GM21447 (cell line): ENCODE results near the gene MAPKAPK2.
"Not testable (repeated sequence)": the region's sequence is repeated elsewhere in the genome, so short reads cannot be mapped to it uniquely, and the experiment has no call there.

Source experiments
- ATAC-seq: cut with Tn5 transposase; IDR thresholded peaks from one replicate; pipeline ENCODE4 v1.9.1; 2021; ENCODE audit not compliant: unreplicated experiment

Gene MAPKAPK2

DNA sequence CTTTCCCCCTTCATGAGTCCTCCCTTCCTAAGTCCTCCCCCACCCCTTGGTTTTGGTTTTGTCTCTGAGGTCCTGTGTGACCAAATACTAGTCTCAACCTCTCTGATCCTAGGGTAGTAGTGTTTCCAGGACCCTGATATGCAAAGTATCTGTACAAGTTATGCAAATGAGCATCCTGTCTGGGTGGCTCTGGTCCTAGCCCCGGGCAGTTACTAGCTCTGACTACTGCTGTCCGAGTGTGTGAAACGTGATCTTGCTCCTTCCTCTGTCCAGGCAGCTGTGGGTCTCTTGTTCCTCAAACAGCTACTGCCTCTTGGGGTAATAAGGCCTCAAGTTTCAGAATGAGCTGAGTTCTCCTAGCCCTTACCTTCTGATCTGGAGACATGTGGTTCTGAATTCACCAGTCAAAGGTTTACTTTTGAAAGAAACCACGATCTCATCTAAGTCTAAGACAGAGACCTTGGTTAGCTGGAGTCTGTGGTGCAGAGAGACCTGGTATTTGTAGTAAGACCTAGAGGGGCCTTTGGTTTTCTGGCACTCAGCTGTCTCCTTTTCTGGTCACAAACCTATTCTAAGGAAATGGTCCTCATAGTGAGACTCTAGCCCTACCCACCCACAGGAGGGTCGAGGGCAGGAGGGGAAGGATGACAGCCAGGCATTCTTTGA is 54.8 kb downstream of the MAPKAPK2 start:
- peak; percentile 77 for ATAC-seq

DNA sequence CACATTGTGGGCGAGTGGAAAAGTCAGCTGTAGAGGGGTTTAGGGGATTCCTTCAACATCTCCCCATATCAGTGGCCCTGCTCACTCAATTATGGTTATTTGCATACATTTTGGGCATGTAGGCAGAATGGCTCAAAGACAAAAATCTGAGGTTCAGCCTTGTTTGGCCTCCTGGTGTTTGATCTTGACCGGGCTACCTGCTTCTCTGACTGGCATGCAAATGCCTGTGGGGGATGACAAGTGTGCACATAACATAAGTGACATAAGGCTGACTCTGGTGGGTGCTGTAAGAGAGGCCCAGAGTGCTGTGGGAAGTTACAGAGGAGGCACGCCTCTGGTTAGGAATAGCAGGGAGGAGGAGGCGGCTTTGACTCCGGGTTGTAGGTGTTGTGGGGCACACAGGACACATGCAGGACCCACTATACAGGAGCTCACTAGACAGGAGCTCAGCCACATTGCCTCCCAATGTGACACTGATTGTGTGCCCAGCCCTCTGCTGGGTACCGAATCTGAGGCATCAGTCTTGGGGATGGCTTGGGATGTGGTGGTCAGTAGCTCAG is 56.5 kb downstream of the MAPKAPK2 start:
- ATAC-seq, result no peak

DNA sequence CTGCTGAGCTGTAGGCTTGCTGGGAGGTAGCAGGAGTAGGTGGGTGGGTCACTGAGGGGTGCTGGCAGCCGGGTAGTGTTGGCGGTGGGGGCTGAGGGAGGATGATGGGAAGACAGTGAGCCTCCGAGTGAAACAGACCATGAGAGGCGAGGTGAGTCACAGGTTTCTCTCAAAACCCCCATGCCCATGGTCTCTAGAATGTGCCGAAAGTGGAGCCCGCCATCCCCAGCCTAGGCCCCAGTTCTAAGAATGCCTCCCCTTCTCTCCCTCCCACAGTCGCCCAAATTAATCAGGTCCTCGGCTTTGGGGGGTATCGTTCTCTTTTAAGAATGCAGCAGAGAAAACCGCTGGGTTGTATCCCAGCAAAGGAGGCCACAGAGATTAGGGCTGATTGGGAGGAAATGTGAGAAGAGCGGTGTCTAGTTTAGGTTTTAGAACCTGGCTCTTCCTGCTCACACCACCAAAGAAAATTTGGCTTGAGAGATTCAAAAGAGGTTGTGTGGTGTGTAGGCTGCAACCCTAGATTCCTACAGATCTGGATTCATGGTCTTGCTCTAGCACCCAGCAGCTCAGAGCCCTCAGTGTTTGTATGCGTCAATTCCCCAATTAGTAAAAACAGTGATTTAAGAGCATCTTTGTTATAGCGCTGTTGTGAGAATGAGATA is 58.1 kb downstream of the MAPKAPK2 start:
- no peak for ATAC-seq

DNA sequence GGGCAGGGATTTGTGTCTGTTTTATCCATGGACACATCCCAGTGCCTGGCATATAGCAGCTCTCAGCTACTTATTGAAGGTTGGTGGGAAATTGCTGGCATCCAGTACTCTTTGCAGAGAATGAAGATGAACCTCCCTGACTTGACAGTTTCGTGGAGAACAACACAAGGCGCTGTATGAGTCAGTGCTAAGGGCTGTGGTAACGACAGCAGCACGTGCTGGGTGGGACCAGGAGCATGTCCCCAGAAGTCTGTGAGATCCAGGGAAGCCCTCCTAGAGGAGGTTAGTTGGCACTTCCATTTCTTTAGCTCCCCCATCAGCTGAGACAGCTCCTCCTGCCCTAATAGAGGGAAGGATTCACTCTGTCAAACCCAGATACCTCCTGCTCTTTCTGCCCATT is 60.0 kb downstream of the MAPKAPK2 start:
- ATAC-seq, result no peak

DNA sequence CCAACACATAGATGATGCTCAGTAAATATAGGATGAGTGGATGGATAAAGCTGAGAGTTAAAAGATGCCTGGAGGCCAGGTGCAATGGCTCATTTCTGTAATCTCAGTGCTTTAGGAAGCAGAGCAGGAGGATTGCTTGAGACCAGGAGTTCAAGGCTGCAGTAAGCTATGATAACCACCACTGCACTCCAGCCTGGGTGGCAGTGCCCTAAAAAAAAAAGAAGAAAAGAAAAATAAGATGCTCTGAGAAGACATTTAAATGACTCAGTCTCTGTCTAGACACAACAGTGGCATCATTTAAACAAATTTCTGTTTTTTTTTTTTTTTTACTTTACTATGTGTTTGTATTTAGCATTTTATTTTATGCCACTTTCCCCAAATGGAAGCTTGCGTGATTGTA is 60.6 kb downstream of the MAPKAPK2 start:
- ATAC-seq, result no peak

DNA sequence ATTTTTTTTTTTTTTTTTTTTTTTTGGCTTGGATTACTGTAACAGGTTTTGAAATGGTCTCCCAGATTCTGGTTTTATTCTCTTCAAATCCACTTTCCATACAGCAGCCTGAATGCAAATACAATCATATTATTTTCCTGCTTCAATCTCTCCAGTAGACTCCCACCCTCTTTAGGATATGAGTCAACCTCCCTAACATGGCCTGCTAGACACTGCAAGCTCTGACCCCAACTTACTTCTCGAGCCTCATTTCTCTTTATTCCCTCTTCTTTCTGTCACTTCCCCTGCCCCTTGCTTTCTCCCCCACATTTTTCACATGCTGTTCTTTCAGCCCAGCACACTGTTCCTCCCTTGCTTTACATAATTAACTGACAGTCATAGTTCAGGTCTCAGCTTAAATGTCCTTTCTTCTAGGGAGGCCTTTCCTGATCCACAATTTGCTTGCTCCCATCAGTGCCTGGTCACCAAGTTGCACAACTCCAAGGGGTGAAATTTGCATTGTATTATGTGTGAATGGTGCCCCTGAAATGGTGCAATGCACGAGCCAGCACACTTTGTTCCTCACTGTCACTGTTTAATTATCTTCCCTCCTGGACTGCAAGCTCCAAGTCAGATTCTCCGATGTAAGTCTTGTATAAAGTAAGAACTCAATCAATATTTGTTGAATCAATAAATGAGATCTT is 63.8 kb downstream of the MAPKAPK2 start:
- ATAC-seq, result no peak

DNA sequence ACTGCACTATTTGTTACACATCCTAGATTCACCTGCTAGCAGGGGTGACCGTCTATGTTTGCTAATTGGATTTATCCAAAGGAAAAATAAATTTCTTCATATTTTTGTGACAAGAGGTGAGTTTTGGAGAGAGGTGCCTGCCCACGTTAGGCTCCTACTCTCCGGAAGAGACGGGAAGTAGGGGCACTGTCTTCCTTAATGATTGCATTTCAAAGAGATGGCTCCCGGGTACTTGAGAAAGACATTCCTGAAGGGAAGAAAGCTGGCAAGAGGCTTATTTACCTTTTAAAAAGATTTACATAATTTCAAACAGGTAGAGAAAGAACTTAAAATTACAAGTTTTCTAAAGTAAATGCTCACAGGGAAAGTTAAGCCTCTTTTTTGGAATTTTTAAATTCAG is 67.2 kb downstream of the MAPKAPK2 start:
- ATAC-seq, result no peak

DNA sequence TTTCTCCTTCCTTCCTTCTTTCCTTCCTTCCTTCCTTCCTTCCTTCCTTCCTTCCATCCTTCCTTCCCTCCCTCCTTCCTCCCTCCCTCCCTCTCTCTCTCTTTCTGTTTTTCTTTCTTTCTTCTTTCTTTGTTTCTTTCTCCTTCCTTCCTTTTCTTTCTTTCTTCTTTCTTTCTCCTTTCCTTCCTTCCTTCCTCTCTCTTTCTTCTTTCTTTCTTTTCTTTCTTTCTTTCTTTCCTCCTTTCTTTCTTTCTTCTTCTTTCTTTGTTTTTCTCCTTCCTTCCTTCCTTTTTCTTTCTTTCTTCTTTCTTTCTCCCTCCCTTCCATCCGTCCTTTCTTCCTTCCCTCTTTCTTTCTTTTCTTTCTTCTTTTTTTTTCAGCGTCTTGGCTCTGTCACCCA is 67.8 kb downstream of the MAPKAPK2 start:
- ATAC-seq, result no peak

DNA sequence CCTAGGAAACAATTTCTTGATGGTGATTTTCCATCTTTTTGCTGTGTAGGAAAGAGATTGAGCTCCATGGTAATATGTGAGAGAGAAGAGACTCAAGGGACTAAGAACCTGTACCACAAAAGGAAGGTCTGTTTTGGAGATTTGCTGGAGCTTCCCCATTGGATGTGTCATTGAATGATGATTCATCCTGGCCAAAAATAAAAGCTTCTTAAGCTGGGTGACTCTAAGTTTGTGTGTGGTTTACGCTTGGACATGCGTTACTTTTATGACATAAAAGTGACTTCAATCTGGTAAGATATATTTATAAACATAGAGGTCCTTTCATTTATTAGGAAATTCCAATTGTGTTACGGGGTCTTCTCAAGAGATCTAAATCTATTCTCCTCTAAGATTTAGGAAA is 68.4 kb downstream of the MAPKAPK2 start:
- no peak for ATAC-seq

DNA sequence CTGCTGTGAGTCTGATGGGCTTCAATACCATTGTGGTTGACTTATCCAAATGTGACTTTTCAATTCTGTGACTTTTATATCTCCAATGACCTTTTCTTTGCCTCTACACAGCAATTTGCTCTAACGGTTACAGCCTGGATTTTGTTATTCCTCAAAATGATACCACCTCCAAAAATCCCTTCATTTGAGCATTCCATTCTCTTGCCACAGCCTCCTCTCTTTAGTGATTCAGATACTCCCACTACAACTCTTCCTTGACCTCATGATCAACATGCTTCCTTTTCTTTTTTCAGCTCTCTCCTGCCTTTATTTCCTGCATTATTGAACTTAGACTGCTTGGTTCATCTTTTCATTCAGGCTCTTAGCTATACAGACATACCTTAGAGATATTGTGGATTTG is 69.3 kb downstream of the MAPKAPK2 start:
- ATAC-seq, result no peak

DNA sequence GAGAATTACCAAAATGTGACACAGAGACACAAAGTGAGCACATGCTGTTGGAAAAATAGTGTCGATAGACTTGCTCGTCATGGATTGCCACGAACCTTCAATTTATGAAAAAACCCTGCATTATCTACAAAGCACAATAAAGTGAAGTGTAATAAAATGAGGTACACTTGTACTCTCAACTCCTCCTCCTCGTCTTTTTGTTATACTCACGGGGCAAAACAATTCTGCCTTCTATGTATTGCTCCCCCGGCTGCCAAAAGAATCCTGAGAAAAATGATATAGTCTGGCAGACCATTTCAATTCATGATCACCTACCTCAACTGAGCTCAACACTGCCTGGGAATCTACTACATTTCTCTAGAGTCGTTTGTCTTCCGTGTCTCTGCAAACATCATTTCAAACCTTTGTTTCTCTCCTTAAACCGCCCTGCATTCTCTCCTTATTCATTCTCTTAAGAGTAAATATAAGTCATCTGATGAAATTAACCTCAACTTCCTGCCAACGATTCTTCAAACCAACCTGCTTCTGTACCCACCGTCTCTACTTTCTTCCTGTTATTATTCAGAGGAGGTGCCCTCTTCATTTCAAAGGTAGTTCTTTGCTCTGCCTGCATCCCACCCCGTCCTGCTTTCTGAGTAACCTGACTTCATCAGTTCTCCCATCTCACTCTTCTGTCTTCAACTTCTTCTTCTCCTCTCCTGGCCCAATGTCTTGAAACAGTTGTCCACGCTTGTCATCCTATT is 73.0 kb downstream of the MAPKAPK2 start:
- no peak for ATAC-seq

DNA sequence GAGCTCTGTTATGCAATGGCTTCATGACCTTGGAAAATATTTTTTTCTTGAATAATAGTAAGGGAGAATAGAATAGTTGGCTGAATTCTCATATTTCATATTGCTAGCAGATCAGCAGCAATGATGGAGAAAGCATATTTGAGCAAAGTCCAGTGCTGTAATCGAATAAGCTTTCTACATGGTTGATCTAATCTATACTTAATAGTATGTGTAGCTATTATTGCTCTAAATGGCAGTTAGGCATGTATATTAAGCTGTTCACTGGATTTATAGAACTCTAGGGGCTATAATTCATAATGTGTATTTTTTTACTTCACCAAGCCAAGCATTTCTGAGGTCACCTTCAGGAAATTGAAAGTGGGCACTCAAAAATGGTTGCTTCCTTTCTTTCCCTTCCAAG is 75.9 kb downstream of the MAPKAPK2 start:
- no peak for ATAC-seq

DNA sequence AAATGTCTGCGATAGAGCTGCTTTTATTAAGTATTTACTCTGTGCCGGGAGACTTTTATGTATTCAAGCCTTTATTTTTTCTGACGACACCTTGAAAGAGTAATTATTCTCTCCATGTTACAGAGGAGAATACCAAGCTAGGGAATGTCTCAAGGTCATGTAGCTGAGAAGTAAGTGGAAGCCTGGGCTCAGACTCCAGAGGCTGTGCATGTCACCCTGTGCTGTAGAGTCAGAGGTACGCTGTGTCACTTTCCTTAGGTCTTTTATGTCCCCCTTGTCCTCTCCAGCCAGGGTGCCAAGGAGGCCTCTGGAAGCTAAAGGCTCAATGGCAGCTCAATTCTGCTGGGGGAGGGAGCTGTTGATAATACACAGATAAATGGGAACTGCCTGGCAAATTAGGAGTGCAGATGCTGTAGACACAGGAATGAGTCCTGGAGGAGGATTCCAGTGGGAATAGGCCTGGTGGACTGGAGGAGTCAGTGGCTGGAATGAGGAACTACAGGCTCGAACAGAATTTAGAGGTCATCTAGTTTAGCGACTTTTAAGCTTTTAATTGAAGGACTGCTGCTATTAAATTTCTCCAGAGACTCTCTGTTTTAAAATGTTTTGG is 76.6 kb downstream of the MAPKAPK2 start:
- no peak for ATAC-seq

DNA sequence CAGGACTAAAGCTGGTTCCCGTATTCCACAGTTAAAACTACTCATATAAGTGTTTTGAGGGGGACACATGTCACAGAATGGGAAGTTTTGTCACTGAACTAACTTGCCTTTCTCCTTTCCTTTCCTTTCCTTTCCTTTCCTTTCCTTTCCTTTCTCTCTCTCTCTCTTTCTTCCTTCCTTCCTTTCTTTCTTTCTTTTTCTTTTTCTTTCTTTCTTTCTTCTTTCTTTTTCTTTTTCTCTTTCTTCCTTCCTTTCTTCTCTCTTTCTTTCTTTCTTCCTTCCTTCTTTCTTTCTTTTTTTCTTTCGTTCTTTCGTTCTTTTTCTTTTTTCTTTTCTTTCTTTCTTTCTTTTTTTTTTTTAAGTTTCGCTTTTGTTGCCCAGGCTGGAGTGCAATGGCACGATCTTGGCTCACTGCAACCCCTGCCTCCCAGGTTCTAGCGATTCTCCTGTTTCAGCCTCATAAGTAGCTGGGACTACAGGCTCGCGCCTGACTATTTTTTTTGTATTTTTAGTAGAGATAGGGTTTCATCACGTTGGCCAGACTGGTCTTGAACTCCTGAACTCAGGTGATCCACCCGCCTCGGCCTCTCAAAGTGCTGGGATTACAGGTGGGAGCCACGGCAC is 78.1 kb downstream of the MAPKAPK2 start:
- ATAC-seq, result not testable (repeated sequence)

DNA sequence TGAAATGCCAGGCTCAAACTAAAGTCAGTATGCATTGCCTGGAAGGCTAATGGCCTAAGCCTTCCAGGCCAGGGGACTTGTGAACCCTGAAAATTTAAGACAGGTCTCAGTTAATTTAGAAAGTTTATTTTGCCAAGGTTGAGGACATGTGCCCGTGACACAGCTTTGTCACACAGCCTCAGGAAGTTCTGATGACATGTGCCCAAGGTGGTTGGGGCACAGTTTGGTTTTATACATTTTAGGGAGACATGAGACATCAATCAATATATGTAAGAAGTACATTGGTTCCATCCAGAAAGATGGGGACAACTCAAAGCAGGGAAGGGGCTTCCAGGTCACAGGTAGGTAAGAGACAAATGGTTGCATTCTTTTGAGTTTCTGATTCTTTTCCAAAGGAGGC is 81.1 kb downstream of the MAPKAPK2 start:
- ATAC-seq, result not testable (repeated sequence)

DNA sequence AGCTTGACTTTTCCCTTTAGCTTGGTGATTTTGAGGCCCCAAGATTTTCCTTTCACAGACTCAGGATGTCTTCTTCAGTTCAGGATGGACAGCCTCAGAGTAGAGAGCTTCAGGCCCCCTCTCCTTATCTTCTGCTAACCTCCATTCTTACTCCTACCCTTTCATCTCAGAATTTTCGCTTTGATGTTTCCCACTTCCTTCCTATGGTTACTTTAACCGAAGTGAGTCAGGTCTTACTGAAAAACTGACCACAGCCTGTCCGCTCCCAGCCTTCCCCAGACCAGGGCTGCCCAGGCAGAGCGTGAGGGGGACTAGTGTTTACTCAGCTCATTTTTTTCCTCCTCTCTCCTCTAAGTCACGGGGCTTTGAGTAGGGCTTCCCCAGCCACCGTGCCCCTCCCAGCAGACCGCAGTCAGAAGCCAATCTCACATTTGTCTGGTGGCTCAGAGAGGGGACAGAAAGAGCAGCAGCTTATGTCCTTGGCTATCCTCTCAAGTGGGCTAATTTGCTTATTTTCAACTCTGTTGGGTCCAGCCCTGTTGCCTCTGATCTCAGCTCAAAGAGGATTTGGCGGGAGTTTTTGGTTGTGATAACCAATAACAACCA is 81.6 kb downstream of the MAPKAPK2 start:
- peak; percentile 45 for ATAC-seq

DNA sequence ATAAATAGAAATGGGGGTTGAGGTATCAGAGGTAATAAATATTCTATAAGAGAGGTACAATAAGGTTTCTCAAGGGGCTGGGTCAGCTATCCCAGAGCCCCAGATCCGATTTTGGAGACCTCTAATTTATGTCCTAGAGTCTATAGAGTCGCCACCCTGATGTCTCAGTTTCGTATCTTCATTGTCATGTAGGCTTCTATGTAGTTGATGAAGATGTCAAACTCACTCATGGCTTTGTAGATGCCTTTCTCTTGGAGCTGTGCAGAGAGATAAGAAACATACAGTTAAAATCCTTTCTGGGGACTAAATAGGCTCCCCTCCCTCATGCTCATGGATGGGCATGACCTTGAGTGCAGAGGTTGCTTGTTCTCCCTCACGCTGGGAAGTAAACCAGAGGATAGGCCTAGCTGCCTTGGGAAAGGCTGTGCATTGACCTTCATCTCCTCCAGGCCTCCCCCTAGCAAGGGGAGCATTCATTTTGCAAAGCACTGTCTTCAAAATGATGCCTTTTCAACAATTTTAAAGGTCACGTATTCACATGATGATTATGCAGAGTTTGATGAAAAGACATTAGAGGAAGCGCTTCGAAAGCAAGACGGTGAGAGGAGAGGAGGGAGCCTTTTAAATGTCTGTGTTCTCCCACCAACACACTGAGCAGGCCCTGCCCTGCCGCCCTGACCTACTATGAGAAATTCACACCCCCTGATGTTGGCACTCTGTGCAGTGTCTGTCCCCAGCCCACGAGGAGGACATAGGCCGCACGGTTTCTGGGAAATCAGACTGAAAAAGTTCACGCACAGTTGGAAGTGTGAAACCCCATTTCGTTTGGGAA is 84.0 kb downstream of the MAPKAPK2 start:
- ATAC-seq, result peak; percentile 7

DNA sequence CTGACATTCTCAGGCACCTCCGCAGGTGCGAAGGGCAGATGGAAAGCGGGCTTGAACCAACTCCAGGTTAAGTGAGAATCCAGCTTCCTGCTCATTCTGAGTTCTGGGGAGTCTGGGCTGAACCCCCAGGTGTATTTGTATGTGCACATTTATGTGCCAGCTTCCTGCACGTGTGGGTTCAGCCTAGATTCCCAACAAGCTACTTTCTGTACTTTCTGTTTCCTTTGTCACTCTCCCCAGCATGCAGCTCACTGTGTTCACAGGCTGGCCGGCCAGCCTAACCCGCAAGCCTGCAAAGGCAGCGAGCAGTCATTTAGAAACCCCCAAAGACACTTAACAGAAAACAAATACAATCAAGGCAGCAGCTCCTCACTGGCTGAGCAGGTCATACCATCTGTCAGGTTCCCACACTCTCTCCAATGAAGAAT is 84.6 kb downstream of the MAPKAPK2 start:
- peak; percentile 53 for ATAC-seq
